ENCODE measurements around the gene MMEL1.
"Not testable (repeated sequence)": the region's sequence is repeated elsewhere in the genome, so short reads cannot be mapped to it uniquely, and the experiment has no call there.

Gene MMEL1

DNA sequence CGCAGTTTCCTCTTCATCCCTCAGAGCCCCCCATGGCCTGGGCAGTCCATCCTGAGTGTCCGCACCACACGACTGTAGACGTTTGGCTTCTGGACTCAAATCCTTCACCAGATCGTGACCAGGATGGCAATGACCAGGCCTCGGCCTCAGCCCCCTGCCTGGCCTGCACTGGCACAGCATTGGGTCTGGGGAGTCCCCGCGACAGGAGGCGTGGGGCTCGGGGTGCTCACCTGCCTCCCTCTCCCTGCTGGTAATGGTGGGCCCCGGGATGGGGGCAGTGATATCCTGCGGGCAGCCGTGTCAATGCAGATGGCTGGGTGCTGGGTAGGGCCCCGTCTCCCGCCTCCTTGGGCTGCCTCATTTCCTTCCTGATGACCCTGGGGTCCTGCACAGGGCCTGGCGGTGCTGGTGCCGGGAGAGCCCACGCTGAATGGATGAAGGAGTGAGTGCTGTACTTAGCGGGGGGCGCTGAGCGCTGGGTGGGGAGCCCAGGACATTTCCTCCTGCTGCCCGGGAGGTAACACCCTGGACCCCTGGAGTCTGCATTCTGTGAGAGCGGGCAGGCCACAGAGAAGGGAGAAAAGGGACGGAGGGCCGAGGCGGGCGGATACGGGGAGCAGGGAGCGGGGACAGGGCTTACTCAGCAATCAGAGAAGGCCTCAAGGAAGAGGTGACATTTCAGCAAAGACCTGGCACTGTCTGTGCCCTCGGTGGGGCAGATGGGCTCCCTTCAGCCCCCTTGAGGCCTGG, 78.8 kb downstream of the MMEL1 start:
- TF ChIP-seq, protein P1, sequence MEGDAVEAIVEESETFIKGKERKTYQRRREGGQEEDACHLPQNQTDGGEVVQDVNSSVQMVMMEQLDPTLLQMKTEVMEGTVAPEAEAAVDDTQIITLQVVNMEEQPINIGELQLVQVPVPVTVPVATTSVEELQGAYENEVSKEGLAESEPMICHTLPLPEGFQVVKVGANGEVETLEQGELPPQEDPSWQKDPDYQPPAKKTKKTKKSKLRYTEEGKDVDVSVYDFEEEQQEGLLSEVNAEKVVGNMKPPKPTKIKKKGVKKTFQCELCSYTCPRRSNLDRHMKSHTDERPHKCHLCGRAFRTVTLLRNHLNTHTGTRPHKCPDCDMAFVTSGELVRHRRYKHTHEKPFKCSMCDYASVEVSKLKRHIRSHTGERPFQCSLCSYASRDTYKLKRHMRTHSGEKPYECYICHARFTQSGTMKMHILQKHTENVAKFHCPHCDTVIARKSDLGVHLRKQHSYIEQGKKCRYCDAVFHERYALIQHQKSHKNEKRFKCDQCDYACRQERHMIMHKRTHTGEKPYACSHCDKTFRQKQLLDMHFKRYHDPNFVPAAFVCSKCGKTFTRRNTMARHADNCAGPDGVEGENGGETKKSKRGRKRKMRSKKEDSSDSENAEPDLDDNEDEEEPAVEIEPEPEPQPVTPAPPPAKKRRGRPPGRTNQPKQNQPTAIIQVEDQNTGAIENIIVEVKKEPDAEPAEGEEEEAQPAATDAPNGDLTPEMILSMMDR (IDR thresholded peaks at IDR 0.05; ENCODE audit: low read depth, low read length, missing control alignments), result no peak
- H3K4me3 ChIP-seq (replicated peaks; ENCODE audit: low read depth, low read length), result no peak overlapping the region
- DNase-seq (ENCODE audit: extremely low read depth, low read depth), result no peak

DNA sequence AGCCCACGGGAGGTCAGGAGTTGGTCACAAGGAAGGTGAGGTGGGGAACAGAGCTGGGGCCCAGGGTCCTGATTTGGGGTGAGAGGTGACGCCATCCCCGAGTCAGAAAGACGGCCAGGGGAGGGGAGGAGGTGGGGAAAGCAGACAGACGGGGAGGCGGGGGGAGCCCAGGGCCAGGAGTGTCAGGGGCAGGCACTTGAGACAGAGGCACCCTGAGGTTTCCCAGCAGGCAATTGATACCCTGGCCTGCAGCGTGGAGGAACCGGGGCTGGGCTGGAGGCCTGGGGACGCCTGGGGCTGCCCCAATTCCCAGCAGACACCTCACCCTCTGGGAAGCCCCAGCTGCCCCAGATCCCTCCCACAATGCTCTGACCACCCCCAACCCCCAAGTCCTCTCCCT, 79.7 kb downstream of the MMEL1 start:
- H3K4me3 ChIP-seq (replicated peaks; ENCODE audit: low read depth, low read length); DNase-seq (ENCODE audit: extremely low read depth, low read depth): not testable (repeated sequence)

DNA sequence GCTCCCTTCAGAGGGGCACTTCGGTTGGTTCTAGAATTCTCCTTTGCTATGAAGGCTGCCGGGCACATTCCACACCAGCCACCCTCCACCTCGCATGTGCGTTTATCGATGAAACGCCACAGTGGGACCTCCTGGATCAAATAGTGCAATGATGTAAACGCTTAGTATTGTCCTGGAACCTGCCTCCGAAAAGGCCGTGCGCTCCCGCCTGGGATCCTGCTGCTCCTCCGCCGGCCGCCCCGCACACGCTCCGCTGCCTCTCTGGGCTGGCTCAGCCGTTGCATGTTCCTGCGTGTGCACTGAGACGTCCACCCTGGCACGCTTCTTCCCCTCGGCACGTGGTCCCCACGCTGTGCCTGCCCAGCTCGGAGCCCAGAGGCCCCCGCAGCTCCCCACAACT, 80.6 kb downstream of the MMEL1 start:
- TF ChIP-seq, protein P1 (IDR thresholded peaks at IDR 0.05; ENCODE audit: low read depth, low read length, missing control alignments), result no peak
- no peak overlapping the region for H3K4me3 ChIP-seq (replicated peaks; ENCODE audit: low read depth, low read length)
- no peak for DNase-seq (ENCODE audit: extremely low read depth, low read depth)

DNA sequence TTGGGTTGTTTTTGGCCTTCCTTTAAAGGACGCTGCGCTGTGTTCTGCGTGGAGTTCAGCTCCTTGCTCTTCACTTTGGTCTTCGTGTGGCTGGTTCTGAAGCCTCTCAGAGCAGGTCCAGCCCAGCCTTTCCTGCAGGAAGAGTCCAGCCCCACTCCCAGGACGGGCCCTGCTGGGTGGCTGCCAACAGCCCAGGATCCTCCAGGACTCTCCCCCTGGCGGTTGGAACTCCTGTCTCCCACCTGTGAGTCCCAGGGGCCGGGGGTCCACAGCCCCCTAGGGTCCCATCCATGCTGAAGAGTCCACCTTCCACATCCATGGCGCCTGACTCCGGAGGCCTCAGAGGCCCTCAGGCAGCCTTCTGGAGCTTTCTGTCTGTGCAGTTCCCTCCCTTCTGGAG, 81.3 kb downstream of the MMEL1 start:
- not testable (repeated sequence) for DNase-seq (ENCODE audit: extremely low read depth, low read depth); H3K4me3 ChIP-seq (replicated peaks; ENCODE audit: low read depth, low read length)

DNA sequence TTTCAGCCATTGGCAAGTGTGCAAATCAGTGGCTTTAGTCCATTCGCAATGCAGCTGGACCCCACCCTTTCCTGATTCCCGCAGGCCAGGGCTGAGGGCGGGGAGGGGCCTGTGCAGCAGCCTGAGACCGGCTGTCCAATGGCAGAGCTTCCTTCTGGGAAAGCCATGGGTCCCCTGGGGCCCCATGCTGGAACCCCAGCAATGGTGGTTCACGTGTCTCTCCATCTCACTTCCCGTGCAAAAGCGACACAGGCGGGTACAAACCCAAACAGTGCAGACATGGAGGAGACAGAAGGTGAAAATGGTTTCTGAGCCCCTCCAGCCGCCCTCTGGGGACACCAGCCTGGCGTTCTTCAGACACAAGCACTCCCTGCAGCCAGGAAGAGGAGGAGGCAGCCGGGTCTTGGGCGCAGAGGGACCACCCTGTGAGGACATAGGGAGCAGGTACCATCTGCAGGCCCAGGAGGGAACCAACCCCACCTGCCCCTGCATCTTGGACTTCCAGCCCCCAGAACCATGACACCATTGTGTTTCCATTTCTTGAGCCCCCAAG, 82.4 kb downstream of the MMEL1 start:
- not testable (repeated sequence) for DNase-seq (ENCODE audit: extremely low read depth, low read depth); H3K4me3 ChIP-seq (replicated peaks; ENCODE audit: low read depth, low read length)

DNA sequence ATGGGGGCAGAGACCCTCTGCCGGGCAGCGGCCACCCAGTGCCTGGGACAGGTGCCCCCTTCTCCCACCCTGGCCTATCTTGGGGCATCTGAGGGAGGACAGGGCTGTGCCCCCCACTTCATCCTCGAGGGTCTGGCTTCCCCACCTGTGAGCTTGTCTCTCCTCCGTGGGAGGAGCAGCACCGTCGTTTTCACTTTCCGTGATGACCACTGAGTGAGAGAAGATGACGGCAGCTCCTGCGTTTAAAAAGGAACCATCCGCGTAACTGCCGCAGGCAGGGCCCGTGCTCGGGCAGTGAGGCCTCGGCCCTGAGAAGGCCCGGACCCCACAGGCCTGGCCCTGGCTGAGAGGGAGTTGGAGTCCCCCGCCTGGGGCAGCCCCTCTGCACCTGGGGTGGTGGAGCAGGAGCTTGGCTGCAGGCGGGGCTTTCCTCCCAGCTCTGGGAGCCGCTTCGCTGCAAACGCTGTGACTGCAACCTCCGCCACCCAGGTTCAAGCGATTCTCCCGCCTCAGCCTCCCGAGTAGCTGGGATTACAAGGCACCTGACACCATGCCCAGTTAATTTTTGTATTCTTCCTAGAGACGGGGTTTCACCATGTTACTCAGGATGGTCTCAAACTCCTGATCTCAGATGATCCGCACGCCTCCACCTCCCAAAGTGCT, 83.3 kb downstream of the MMEL1 start:
- H3K4me3 ChIP-seq (replicated peaks; ENCODE audit: low read depth, low read length); DNase-seq (ENCODE audit: extremely low read depth, low read depth): not testable (repeated sequence)

DNA sequence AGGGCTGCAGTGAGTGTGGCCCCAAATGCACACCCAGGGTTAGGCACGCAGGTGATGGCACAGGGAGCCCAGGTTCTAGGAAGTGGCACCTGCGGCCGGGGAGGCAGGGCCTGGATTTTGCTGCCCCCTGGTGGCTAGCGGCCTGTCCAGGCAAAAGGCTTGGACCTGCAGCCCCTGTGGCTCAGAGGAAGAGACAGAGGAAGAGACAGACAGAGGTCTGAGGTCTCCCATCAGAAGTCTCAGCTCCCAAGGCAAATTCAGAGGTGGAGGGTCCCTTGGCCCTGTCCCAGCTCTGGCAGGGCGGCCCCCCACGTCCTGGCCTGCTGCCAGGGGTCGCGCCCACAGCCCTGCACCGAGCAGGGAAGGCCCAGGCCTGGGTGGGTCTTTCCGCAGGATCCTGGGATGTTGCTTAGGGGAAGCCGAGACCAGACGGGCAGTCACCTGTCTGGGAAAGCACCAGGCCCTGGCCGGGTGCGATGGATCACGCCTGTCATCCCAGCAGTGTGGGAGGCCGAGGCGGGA, 84.7 kb downstream of the MMEL1 start:
- no peak for DNase-seq (ENCODE audit: extremely low read depth, low read depth)
- TF ChIP-seq, protein P1 (IDR thresholded peaks at IDR 0.05; ENCODE audit: low read depth, low read length, missing control alignments), result peak; percentile 97
- no peak overlapping the region for H3K4me3 ChIP-seq (replicated peaks; ENCODE audit: low read depth, low read length)

DNA sequence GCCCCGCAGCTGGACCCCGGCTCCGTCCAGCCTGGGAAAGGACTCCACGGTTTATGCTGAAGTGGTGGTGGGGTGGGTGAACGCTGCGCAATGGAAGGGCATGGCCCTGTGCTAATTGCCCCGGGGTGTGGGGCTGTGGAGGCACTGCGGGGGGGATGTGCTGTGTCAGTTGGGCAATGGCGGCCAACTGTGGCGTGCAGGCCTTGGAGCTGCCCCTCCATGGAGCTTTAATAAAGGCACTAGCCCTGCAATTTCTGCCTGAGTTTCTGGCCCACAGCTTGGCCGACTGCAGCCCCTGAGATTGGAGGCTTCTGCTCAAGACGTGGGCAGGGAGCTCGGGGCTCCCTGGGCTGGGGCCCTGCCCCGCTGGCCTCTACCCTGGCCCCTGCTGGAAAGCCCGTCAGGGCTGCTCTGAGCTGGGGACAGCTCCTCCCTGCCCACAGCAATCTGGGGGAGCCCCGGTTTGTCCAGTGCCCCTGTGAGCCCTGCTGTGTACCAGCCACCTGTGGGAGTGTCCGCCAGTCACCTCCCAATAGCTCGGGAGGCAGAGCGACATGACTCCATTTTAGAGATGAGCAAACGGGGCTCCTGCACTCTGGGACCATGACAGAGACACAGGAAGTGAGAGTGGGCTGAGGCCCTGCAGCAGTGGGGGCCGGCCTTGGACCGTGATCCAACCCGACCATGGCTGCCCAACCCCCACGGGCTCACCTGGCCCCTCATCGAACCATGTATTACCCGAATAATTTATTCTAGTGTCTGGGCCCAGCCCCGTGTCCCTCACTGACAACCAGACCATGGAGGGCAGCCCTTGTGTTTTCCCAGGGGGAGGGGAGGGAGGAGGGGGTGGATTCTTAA, 85.4 kb downstream of the MMEL1 start:
- DNase-seq (ENCODE audit: extremely low read depth, low read depth), result no peak
- peak overlapping the region; percentile 49 for H3K4me3 ChIP-seq (replicated peaks; ENCODE audit: low read depth, low read length)
- TF ChIP-seq, protein P1 (IDR thresholded peaks at IDR 0.05; ENCODE audit: low read depth, low read length, missing control alignments), result no peak
